ENCODE data around the gene TMEM140. TPM values are rescaled to one million over a fixed set of nuclear protein-coding genes. Genes with fewer than 3 reads are reported as not detected.
"Not testable (repeated sequence)": the region's sequence is repeated elsewhere in the genome, so short reads cannot be mapped to it uniquely, and the experiment has no call there.

TMEM140 gene
- total RNA-seq, 1 donor from 2014 or later: 0.27 TPM

DNA sequence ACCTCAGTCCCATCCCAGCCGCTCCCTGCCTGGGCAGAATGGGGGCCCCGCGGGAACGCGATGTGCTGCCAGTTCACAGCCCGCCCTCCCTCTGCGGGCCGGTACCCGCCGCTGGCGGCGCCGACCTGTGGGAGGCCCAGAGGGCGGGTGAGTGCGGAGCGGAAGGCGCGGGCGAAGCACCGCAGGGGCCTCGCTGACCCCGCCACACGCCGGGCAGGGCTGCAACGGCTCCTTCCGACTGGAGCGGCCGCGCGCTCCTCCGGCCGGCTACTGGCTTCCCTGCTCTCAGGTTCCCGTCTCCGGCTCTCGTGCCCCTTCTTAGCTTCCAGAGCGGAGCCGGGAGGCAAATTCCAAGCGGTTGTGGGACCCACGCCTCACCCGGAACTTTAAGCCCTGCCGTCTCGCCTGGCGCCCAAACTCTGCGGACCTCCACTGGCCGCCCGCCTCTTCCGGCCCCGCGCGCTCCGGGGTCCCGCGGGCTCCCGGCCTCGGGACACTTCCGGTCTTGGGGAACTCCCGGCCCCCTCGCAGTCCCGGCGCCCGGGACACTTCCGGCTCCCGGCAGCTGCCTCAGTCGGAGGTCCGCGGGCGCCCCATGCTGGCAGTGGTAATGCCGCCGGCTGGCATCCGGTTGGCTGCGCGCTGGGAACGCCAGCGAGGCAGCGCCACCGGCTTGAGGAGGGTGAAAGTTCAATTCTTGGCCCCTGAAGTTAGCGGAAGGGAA lies 22.6 kb downstream of the TMEM140 start, which contains the start of gene CYREN:
TSS of gene CYREN (minus strand) at position 434 of the 724 bp plus-strand sequence. CDS start 1,785 bp downstream, outside the sequence.
- Histone ChIP-seq H3K4me2 (ENCODE audit: low read length) (peak within 1 kb of the TSS; percentile 97), H3K9me3 (ENCODE audit: insufficient read depth, low read depth, low read length) (no peaks in the 10 kb centered on the region), H3K9ac (ENCODE audit: low read length) (peak within 1 kb of the TSS; percentile 89), H4K20me1 (ENCODE audit: insufficient read depth, low read length) (peaks cover 25% of the 10 kb centered on the region), H3K4me1 (ENCODE audit: insufficient read depth, low read length) (peaks cover 15% of the 10 kb centered on the region), H3K4me3 (ENCODE audit: insufficient read depth, low read depth, low read length) (peak within 1 kb of the TSS; percentile 82), H3K36me3 (ENCODE audit: insufficient read depth, low read length) (peaks cover 24% of the 10 kb centered on the region), H3K27ac (ENCODE audit: low read depth, low read length) (peak within 1 kb of the TSS; percentile 86), H3K79me2 (ENCODE audit: insufficient read depth, low read length) (peaks cover 33% of the 10 kb centered on the region), H3K27me3 (ENCODE audit: insufficient read depth, low read length) (no peaks in the 10 kb centered on the region), H2AFZ (ENCODE audit: low read depth, low read length) (peak within 1 kb of the TSS; percentile 91)
- Mint-ChIP-seq H3K4me1 (ENCODE audit: low read depth, unreplicated experiment) (peaks cover 22% of the 10 kb centered on the region), H3K27me3 (ENCODE audit: low read depth, unreplicated experiment) (no peaks in the 10 kb centered on the region), H3K4me3 (ENCODE audit: unreplicated experiment) (peak within 1 kb of the TSS; percentile 96), H3K36me3 (ENCODE audit: low read depth, unreplicated experiment) (peaks cover 21% of the 10 kb centered on the region), H3K9me3 (ENCODE audit: unreplicated experiment) (no peaks in the 10 kb centered on the region), H3K27ac (ENCODE audit: unreplicated experiment) (peak within 1 kb of the TSS; percentile 96)
- FAIRE-seq (no peak), DNase-seq (ENCODE audit: low read depth) (peak; percentile 79)
- no peak for TF ChIP-seq EZH2 (IDR thresholded peaks at IDR 0.05; ENCODE audit: insufficient read depth, low read length)
- TF ChIP-seq, protein P1, sequence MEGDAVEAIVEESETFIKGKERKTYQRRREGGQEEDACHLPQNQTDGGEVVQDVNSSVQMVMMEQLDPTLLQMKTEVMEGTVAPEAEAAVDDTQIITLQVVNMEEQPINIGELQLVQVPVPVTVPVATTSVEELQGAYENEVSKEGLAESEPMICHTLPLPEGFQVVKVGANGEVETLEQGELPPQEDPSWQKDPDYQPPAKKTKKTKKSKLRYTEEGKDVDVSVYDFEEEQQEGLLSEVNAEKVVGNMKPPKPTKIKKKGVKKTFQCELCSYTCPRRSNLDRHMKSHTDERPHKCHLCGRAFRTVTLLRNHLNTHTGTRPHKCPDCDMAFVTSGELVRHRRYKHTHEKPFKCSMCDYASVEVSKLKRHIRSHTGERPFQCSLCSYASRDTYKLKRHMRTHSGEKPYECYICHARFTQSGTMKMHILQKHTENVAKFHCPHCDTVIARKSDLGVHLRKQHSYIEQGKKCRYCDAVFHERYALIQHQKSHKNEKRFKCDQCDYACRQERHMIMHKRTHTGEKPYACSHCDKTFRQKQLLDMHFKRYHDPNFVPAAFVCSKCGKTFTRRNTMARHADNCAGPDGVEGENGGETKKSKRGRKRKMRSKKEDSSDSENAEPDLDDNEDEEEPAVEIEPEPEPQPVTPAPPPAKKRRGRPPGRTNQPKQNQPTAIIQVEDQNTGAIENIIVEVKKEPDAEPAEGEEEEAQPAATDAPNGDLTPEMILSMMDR (IDR thresholded peaks at IDR 0.05; ENCODE audit: insufficient read depth, low read depth, low read length): peak; percentile 23

DNA sequence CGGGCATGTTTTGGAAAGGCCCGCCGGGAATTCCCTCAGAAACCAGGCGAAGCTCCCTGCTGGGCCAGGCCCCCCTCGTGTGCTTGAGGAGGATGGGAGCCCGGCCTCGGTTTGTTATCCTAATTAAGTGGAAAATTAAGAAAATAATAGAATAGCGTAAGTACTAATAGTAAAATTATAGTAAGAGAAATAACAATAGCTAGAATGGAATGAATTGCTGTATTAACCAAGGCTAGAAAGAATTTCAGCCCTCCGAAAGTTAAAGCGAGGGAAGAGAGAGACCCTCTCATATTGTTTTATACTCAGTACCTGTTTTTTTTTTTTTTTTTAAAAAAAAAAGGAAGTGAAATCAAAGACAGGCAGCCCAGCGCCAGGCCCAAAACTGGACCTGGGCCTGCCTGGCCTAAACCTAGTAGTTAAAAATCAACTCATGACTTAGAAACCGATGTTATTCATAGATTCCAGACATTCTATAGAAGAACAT lies 23.2 kb downstream of the TMEM140 start:
- Histone ChIP-seq H2AFZ (ENCODE audit: low read depth, low read length) (peak overlapping the region; percentile 74), H3K4me1 (ENCODE audit: insufficient read depth, low read length) (peaks cover 15% of the 10 kb centered on the region)
- not testable (repeated sequence) for FAIRE-seq

DNA sequence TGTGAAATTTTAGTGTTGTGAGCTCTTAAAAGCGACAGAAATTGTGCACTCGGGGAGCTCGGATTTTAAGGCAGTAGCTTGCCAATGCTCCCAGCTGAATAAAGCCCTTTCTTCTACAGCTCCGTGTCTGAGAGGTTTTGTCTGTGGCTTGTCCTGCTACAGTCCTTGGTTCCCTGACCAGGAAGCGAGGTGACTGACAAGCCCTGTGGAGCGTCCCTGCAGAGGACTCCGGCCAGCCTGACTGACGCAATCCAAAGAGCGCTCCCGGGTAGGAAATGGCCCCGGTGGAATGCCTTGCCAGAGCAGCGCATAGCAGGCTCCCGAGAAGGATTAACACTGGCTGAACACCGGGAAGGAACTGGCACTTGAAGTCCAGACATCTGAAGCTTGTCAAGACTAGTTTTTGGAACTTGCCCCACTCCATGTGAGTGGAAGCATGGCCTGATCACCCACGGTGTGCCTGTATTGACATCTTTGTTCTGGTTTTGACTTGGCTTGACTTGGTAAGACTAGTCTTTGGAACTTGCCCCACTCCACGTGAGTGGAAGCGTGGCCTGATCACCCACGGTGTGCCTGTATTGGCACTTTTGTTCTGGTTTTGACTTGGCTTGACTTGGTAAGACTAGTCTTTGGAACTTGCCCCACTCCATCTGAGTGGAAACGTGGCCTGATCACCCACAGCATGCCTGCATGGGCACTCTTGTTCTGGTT lies 23.9 kb downstream of the TMEM140 start:
- DNase-seq (ENCODE audit: low read depth); FAIRE-seq; H3K9me3 ChIP-seq (ENCODE audit: insufficient read depth, low read depth, low read length); H3K4me3 ChIP-seq (ENCODE audit: insufficient read depth, low read depth, low read length); H3K9me3 Mint-ChIP-seq (ENCODE audit: unreplicated experiment); H3K27me3 Mint-ChIP-seq (ENCODE audit: low read depth, unreplicated experiment); H3K27me3 ChIP-seq (ENCODE audit: insufficient read depth, low read length): not testable (repeated sequence)
- Histone ChIP-seq H4K20me1 (ENCODE audit: insufficient read depth, low read length) (peaks cover 24% of the 10 kb centered on the region), H3K79me2 (ENCODE audit: insufficient read depth, low read length) (peaks cover 32% of the 10 kb centered on the region), H3K36me3 (ENCODE audit: insufficient read depth, low read length) (peaks cover 17% of the 10 kb centered on the region), H2AFZ (ENCODE audit: low read depth, low read length) (peak overlapping the region; percentile 91), H3K4me2 (ENCODE audit: low read length) (peak overlapping the region; percentile 97), H3K4me1 (ENCODE audit: insufficient read depth, low read length) (peaks cover 15% of the 10 kb centered on the region), H3K9ac (ENCODE audit: low read length) (peak overlapping the region; percentile 89), H3K27ac (ENCODE audit: low read depth, low read length) (peak overlapping the region; percentile 11)
- Mint-ChIP-seq H3K36me3 (ENCODE audit: low read depth, unreplicated experiment) (peaks cover 13% of the 10 kb centered on the region), H3K4me3 (ENCODE audit: unreplicated experiment) (peak overlapping the region; percentile 72), H3K4me1 (ENCODE audit: low read depth, unreplicated experiment) (peaks cover 22% of the 10 kb centered on the region), H3K27ac (ENCODE audit: unreplicated experiment) (peak overlapping the region; percentile 92)

More for the DNA sequence above, 23.2 kb downstream of the TMEM140 start:
- H3K27me3 ChIP-seq (ENCODE audit: insufficient read depth, low read length); H3K9me3 Mint-ChIP-seq (ENCODE audit: unreplicated experiment); H3K9me3 ChIP-seq (ENCODE audit: insufficient read depth, low read depth, low read length); H3K27me3 Mint-ChIP-seq (ENCODE audit: low read depth, unreplicated experiment); DNase-seq (ENCODE audit: low read depth): not testable (repeated sequence)
- H3K27ac ChIP-seq (ENCODE audit: low read depth, low read length): peak overlapping the region; percentile 86
- H3K9ac ChIP-seq (ENCODE audit: low read length): peak overlapping the region; percentile 89
- Mint-ChIP-seq H3K27ac (ENCODE audit: unreplicated experiment) (peak overlapping the region; percentile 96), H3K36me3 (ENCODE audit: low read depth, unreplicated experiment) (peaks cover 15% of the 10 kb centered on the region), H3K4me1 (ENCODE audit: low read depth, unreplicated experiment) (peaks cover 22% of the 10 kb centered on the region), H3K4me3 (ENCODE audit: unreplicated experiment) (peak overlapping the region; percentile 82)
- peaks cover 23% of the 10 kb centered on the region for H3K36me3 ChIP-seq (ENCODE audit: insufficient read depth, low read length)
- peaks cover 25% of the 10 kb centered on the region for H4K20me1 ChIP-seq (ENCODE audit: insufficient read depth, low read length)
- H3K4me3 ChIP-seq (ENCODE audit: insufficient read depth, low read depth, low read length): peak overlapping the region; percentile 82
- peaks cover 33% of the 10 kb centered on the region for H3K79me2 ChIP-seq (ENCODE audit: insufficient read depth, low read length)
- peak overlapping the region; percentile 97 for H3K4me2 ChIP-seq (ENCODE audit: low read length)

DNA sequence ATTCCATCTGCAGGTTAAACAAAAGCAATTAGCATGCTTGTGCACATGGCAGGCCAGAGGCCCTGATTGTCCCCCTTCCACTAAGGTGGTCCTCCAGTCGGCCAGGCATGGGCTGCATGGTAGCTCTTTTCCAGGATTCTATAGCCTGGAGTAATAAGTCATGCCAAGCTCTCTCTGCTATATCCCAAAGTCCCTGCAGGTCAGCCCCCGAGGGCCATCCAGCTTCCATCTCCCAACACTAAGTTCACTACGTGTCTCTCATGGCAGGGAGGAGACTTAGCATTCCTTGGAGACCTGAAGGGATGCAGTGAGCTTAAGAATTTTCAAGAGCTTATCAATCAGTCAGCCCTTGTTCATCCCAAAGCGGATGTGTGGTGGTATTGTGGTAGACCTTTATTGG lies 26.0 kb downstream of the TMEM140 start:
- H3K27ac ChIP-seq (ENCODE audit: low read depth, low read length); H3K27ac Mint-ChIP-seq (ENCODE audit: unreplicated experiment); H2AFZ ChIP-seq (ENCODE audit: low read depth, low read length); H3K36me3 ChIP-seq (ENCODE audit: insufficient read depth, low read length); H3K36me3 Mint-ChIP-seq (ENCODE audit: low read depth, unreplicated experiment); H3K4me2 ChIP-seq (ENCODE audit: low read length); DNase-seq (ENCODE audit: low read depth); H3K9me3 ChIP-seq (ENCODE audit: insufficient read depth, low read depth, low read length); FAIRE-seq; H3K27me3 ChIP-seq (ENCODE audit: insufficient read depth, low read length); H3K9me3 Mint-ChIP-seq (ENCODE audit: unreplicated experiment); H3K9ac ChIP-seq (ENCODE audit: low read length); H3K4me3 ChIP-seq (ENCODE audit: insufficient read depth, low read depth, low read length); H3K27me3 Mint-ChIP-seq (ENCODE audit: low read depth, unreplicated experiment); H3K4me3 Mint-ChIP-seq (ENCODE audit: unreplicated experiment); H4K20me1 ChIP-seq (ENCODE audit: insufficient read depth, low read length): not testable (repeated sequence)
- H3K4me1 Mint-ChIP-seq (ENCODE audit: low read depth, unreplicated experiment): peaks cover 18% of the 10 kb centered on the region
- H3K79me2 ChIP-seq (ENCODE audit: insufficient read depth, low read length): peaks cover 11% of the 10 kb centered on the region
- H3K4me1 ChIP-seq (ENCODE audit: insufficient read depth, low read length): peaks cover 10% of the 10 kb centered on the region

Measured in astrocyte (in vitro differentiated cells and primary cell).